ENCODE data around the gene CHST8. TPM values are rescaled to one million over a fixed set of nuclear protein-coding genes. Genes with fewer than 3 reads are reported as not detected.
A peak's percentile ranks its signal among the peaks of the same experiment; 100 is the strongest.

CHST8 gene
- total RNA-seq, 1 donor from 2014 or later, result 0.35 TPM

DNA sequence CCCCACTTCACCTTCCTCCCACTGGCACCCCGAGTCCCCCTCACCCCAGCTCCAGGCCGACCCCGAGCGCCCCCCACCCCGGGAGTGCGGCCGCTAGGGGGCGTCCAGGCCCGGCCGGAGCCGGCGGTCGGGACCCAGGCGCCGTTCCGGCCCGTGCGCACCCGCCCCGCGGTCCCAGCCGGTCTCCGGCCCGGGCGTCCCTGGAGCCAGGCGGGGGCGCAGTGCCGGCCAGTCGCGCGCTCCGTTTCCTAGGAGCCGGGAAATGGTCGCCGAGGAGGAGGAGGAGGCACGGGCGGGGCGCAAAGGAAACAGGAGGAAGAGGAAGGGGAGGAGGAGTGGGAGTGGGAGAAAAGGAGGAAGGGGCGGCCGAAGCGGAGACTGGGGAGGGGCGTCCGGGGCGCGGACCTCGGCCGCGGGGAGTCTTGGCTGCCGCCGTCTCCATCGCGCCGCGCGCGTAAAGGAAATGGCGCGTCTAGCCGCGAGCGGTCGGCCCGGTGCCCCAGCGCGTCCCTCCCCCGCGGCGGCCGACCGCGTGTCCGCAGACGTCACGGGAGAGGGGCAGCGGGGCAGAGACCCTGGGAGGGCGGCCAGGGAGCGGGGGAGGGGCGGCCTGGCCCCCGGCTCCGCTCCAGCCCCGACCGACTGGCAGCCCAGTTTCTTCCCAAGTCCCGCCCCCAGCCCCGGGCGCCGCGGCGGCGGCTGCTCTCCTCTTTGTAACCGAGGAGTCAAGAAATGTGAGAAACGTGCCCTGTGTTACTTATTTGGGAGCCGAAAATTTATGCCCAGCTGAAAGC, 173.8 kb downstream of the CHST8 start:
- Mint-ChIP-seq H3K27ac (ENCODE audit: unreplicated experiment) (peak overlapping the region; percentile 93), H3K9me3 (ENCODE audit: low read depth) (no peaks in the 10 kb centered on the region), H3K27me3 (ENCODE audit: low read depth) (no peaks in the 10 kb centered on the region), H3K4me3 (ENCODE audit: unreplicated experiment) (peak overlapping the region; percentile 80), H3K36me3 (ENCODE audit: low read depth) (peaks cover 3% of the 10 kb centered on the region), H3K4me1 (ENCODE audit: low read depth) (peaks cover 31% of the 10 kb centered on the region)
- peak; percentile 93 for DNase-seq (ENCODE audit: low spot score)
- TF ChIP-seq, protein P1, sequence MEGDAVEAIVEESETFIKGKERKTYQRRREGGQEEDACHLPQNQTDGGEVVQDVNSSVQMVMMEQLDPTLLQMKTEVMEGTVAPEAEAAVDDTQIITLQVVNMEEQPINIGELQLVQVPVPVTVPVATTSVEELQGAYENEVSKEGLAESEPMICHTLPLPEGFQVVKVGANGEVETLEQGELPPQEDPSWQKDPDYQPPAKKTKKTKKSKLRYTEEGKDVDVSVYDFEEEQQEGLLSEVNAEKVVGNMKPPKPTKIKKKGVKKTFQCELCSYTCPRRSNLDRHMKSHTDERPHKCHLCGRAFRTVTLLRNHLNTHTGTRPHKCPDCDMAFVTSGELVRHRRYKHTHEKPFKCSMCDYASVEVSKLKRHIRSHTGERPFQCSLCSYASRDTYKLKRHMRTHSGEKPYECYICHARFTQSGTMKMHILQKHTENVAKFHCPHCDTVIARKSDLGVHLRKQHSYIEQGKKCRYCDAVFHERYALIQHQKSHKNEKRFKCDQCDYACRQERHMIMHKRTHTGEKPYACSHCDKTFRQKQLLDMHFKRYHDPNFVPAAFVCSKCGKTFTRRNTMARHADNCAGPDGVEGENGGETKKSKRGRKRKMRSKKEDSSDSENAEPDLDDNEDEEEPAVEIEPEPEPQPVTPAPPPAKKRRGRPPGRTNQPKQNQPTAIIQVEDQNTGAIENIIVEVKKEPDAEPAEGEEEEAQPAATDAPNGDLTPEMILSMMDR (IDR thresholded peaks at IDR 0.05), result peak; percentile 95

DNA sequence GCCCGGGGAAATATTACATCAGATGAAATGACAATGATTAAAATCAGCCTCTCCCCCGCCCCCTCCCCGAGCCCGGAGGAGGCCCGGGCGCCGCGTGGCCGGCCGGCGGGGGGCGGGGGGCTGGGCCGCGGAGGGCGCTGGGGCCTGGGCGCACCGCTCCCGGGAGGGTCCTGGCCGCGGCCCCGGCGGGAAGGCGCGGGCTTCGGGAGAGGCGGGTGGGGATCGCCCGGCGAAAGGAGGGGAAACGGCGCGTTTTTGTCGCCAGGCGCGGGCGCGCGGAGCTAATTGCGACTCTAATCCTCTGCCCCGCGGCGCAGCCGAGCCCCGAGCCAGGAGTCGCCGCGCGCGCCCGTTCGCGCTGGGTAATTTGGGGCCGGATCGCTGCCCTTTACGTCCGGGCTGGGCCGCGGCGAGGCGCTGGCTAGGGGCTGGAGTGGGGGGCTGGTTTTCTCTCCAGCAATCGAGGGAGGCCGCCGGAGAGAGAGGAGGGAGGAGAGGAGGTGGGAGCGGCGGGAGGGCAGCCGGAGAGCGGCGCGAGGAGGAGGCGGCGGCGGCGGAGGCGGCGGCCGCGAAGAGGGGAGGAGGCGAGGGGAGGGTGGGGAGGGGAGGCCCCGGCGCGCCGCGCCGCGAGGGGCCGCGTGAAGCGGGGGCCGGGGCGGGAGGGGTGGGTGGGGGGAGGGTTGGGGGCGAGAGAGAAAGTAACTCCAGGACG, 174.6 kb downstream of the CHST8 start, which contains the start of gene KCTD15:
KCTD15 (plus strand) TSS at position 707 of the 712 bp plus-strand sequence. CDS start 3,585 bp downstream, outside the sequence.
- TF ChIP-seq, protein P1 (IDR thresholded peaks at IDR 0.05), result no peak
- Mint-ChIP-seq H3K4me3 (ENCODE audit: unreplicated experiment) (peak within 1 kb of the TSS; percentile 86), H3K27ac (ENCODE audit: unreplicated experiment) (peak within 1 kb of the TSS; percentile 93), H3K9me3 (ENCODE audit: low read depth) (no peaks in the 10 kb centered on the region), H3K27me3 (ENCODE audit: low read depth) (no peaks in the 10 kb centered on the region), H3K4me1 (ENCODE audit: low read depth) (peaks cover 31% of the 10 kb centered on the region), H3K36me3 (ENCODE audit: low read depth) (peaks cover 9% of the 10 kb centered on the region)
- DNase-seq (ENCODE audit: low spot score), result no peak

GRCh38 chr19:33797802-33798671, 176.3 kb downstream of the CHST8 start:
- Mint-ChIP-seq H3K4me3 (ENCODE audit: unreplicated experiment) (peak overlapping the region; percentile 86), H3K36me3 (ENCODE audit: low read depth) (peaks cover 10% of the 10 kb centered on the region), H3K27me3 (ENCODE audit: low read depth) (no peaks in the 10 kb centered on the region), H3K27ac (ENCODE audit: unreplicated experiment) (peak overlapping the region; percentile 81), H3K4me1 (ENCODE audit: low read depth) (peaks cover 31% of the 10 kb centered on the region), H3K9me3 (ENCODE audit: low read depth) (no peaks in the 10 kb centered on the region)
- DNase-seq (ENCODE audit: low spot score), result no peak
- TF ChIP-seq, protein P1 (IDR thresholded peaks at IDR 0.05), result no peak

DNA sequence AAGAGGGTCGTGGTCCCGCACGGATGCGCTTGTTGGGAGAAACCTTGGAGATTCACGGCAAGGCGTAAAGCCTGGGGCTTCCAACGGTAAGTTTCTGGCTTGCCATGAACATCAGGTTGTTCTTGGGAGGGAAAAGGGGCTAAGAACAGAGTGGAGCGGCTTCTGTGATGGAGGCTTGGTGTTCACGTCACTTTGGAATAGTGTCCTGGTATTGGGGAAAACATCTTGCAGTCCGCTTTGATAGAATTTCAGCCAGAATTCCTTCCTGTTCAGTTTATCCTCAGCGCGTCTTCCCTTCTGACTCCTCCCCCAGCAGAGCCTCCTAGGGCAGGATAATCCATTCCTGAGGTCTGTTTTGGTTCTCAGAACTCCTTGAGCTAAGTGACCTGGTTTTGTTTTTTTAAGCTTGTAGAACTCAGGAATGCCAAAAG, 176.9 kb downstream of the CHST8 start:
- no peaks in the 10 kb centered on the region for H3K27me3 Mint-ChIP-seq (ENCODE audit: low read depth)
- H3K36me3 Mint-ChIP-seq (ENCODE audit: low read depth), result peaks cover 12% of the 10 kb centered on the region
- DNase-seq (ENCODE audit: low spot score), result no peak

More for the DNA sequence above, 176.9 kb downstream of the CHST8 start:
- peak overlapping the region; percentile 80 for H3K4me3 Mint-ChIP-seq (ENCODE audit: unreplicated experiment)
- H3K4me1 Mint-ChIP-seq (ENCODE audit: low read depth), result peaks cover 31% of the 10 kb centered on the region
- TF ChIP-seq, protein P1 (IDR thresholded peaks at IDR 0.05), result no peak
- no peaks in the 10 kb centered on the region for H3K9me3 Mint-ChIP-seq (ENCODE audit: low read depth)
- H3K27ac Mint-ChIP-seq (ENCODE audit: unreplicated experiment), result peak overlapping the region; percentile 81
